Adrenal gland (tissue), 12 donors: ENCODE measurements around the gene HES5. TPM values are rescaled to one million over a fixed set of nuclear protein-coding genes. Genes with fewer than 3 reads are reported as not detected.
A peak's percentile ranks its signal among the peaks of the same experiment; 100 is the strongest.
"Not testable (repeated sequence)": the region's sequence is repeated elsewhere in the genome, so short reads cannot be mapped to it uniquely, and the experiment has no call there.

ENCODE experiments used
- DNase-seq, 7 donors: peaks; one replicate each; pipeline ENCODE4 v3.0.0-alpha.2; 2019 to 2020
- H3K27ac ChIP-seq, 5 donors: fragments of 200-600 bp; sonication (generic) in 4 of 5; 1 replicate in 3 of 5; 2 replicates in 2 of 5; pipeline versions ENCODE4 v1.5.1 to v1.8.0; 2016 to 2020; ENCODE audit warnings: mild to moderate bottlenecking in 1 of 5
- H3K27me3 ChIP-seq: fragments of 200-600 bp; 2 replicates; pipeline ENCODE4 v1.8.0; 2021
- H3K36me3 ChIP-seq, 2 donors: fragments of 200-600 bp; replicated peaks in 1 of 2; 1 replicate in 1 of 2; 2 replicates in 1 of 2; pipeline versions ENCODE4 v1.5.1 to v1.8.0; 2018 to 2022
- H3K4me1 ChIP-seq, 2 donors: fragments of 200-600 bp; replicated peaks in 1 of 2; 1 replicate in 1 of 2; 2 replicates in 1 of 2; pipeline versions ENCODE4 v1.5.1 to v1.8.0; 2018 to 2021
- H3K4me3 ChIP-seq, 4 donors: fragments of 200-600 bp; sonication (generic) in 3 of 4; one replicate each; pipeline ENCODE4 v1.5.1; 2016 to 2018
- H3K9me3 ChIP-seq, 3 donors: fragments of 200-600 bp; sonication (generic) in 1 of 3; replicated peaks in 1 of 3; 1 replicate in 2 of 3; 2 replicates in 1 of 3; pipeline versions ENCODE4 v1.5.1 to v1.8.0; 2016 to 2021
- POLR2A ChIP-seq, 2 donors: fragments of 450-650 bp; IDR thresholded peaks; one replicate each; pipeline ENCODE4 v1.6.1; 2017; ENCODE audit warnings: antibody characterized with exemption in 2 of 2, mild to moderate bottlenecking in 2 of 2, moderate library complexity in 1 of 2
- WGBS, 4 donors: extraction: QIAGEN DNeasy Blood & Tissue Kit in 2 of 4; methylation state at CpG; one replicate each; pipeline versions ENCODE4 v1.1.5 to v1.1.7; 2013 to 2017; 5-methylcytosine and 5-hydroxymethylcytosine counted together
- intact Hi-C, 2 donors: fragments of 100-400 bp; cut with DNase I; formaldehyde crosslinking; loops; one replicate each; pipeline versions ENCODE4 v1.14.1 to v1.15.0; 2022 to 2023
- polyA plus RNA-seq, 3 donors: library from polyadenylated mRNA; stranded (reverse); fragments of 200-250 nt in 2 of 3; fragments of 350-450 nt in 1 of 3; fragmentation: Illumina TruSeq in 1 of 3; extraction: RNeasy Lipid Tissue Mini Kit (QIAGEN cat#74804) in 1 of 3; gene quantifications; one replicate each; pipeline ENCODE4 v1.2.3, GENCODE V29; 2013 to 2014
- total RNA-seq, 9 donors: library from RNA; depleted of rRNA in 4 of 9; stranded (reverse); fragments of >200 nt in 4 of 9; fragments of 120-200 nt in 1 of 9; fragmentation: NEBNext Ultra II Directional in 1 of 9; extraction: Animal tissue kit (Norgen Biotek cat#: 25700) in 1 of 9; gene quantifications; one replicate each; pipeline versions ENCODE4 v1.1.0 to v1.2.4, GENCODE V29; 2013 to 2023
- TF ChIP-seq, protein P1 (sequence below), 6 experiments: fragments of 450-650 bp in 4 of 6; fragments of 200-600 bp in 2 of 6; sonication (generic) in 1 of 6; IDR thresholded peaks; 1 replicate in 5 of 6; 2 replicates in 1 of 6; pipeline versions ENCODE4 v1.5.1 to v1.8.0; 2016 to 2021; ENCODE audit warnings: antibody characterized with exemption in 6 of 6, mild to moderate bottlenecking in 2 of 6, moderate library complexity in 1 of 6
- donor health status: healthy with polysubstance abuse.
- donor health status: Bipolar disorder and iron deficiency.
- donor health status: DM: yes; HTN: yes; CAD: no.
- donor health status: DM: no; HTN: no; CAD: no.
- donor health status: DM: no; HTN: no; CAD: no.
- donor health status: DM: yes; HTN: yes; CAD: no.

The HES5 gene
- total and polyA plus RNA-seq, 12 donors, result 0.28 TPM; not detected in 11

DNA sequence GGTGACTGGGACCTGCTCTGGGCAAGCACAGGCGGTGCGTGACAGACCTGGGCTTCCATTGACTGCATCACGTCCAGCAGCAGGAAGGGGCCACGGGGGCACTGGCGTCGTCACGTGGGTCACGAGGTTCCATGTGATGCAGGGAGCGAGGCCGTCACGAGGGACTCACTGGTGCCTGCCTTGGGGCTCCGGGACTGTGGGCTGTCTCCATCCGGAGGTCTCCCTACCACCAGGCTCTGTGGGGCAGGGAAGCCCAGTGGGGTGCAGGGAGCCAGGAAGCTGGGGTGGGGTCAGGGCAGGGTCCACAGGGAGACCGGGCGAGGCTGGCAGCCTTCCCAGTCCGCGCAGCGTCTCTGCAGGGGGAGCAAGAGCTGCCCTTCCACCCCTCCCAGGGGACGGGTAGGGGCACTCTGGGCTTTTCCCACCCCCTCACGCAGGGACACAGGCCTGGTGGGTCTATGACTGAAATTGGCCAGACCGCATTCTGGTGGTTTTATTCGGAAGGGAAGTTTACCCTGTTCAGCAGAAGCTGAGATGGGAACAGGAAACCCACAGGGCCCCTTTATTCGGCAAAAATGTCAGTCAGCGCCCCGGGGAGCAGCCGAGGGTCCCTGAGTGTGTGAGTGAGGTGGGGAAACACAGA, 25.7 kb upstream of the HES5 start:
- peak; percentile 30 to 75 for TF ChIP-seq POLR2A (IDR thresholded peaks at IDR 0.05)
- TF ChIP-seq, protein P1, sequence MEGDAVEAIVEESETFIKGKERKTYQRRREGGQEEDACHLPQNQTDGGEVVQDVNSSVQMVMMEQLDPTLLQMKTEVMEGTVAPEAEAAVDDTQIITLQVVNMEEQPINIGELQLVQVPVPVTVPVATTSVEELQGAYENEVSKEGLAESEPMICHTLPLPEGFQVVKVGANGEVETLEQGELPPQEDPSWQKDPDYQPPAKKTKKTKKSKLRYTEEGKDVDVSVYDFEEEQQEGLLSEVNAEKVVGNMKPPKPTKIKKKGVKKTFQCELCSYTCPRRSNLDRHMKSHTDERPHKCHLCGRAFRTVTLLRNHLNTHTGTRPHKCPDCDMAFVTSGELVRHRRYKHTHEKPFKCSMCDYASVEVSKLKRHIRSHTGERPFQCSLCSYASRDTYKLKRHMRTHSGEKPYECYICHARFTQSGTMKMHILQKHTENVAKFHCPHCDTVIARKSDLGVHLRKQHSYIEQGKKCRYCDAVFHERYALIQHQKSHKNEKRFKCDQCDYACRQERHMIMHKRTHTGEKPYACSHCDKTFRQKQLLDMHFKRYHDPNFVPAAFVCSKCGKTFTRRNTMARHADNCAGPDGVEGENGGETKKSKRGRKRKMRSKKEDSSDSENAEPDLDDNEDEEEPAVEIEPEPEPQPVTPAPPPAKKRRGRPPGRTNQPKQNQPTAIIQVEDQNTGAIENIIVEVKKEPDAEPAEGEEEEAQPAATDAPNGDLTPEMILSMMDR (IDR thresholded peaks at IDR 0.05), result no peak

GRCh38 chr1:2554621-2555387, 24.7 kb upstream of the HES5 start:
- TF ChIP-seq, protein P1 (IDR thresholded peaks at IDR 0.05), result peak in 4 of 6 experiments; percentile 17 to 33 (median 30)
- no peak for TF ChIP-seq POLR2A (IDR thresholded peaks at IDR 0.05)
- H3K36me3 ChIP-seq, result peaks cover 0 to 11% of the 10 kb centered on the region in 2 donors
- no peak overlapping the region for H3K4me3 ChIP-seq
- WGBS, 4 donors, result 50 to 69% (median 64%) methylated on average over 2 to 19 of the region's 19 CpGs
- H3K4me1 ChIP-seq, result peaks cover 15 to 30% of the 10 kb centered on the region in 2 donors
- intact Hi-C loops, result no loop called here
- DNase-seq, result no peak
- H3K9me3 ChIP-seq, result no peaks in the 10 kb centered on the region
- no peaks in the 10 kb centered on the region for H3K27me3 ChIP-seq
- peak overlapping the region in 3 of 5 donors; percentile 75 to 95 (median 94) for H3K27ac ChIP-seq

More for the DNA sequence above, 25.7 kb upstream of the HES5 start:
- WGBS, 4 donors, result 7 to 26% (median 14%) methylated on average over 7 to 26 of the region's 26 CpGs
- Histone ChIP-seq H3K36me3 (peaks cover 0 to 21% of the 10 kb centered on the region in 2 donors), H3K27ac (peak overlapping the region; percentile 69 to 95 (median 75)), H3K9me3 (no peaks in the 10 kb centered on the region), H3K27me3 (no peaks in the 10 kb centered on the region), H3K4me1 (peaks cover 15 to 30% of the 10 kb centered on the region in 2 donors), H3K4me3 (peak overlapping the region in 3 of 4 donors; percentile 52 to 80 (median 58))
- peak; percentile 83 to 93 (median 90) for DNase-seq
- intact Hi-C loops, result no loop called here

GRCh38 chr1:2553871-2554620, 24.0 kb upstream of the HES5 start:
- intact Hi-C loops, result no loop called here
- H3K9me3 ChIP-seq, result no peaks in the 10 kb centered on the region
- peak overlapping the region in 1 of 5 donors; percentile 20 for H3K27ac ChIP-seq
- peaks cover 0 to 9% of the 10 kb centered on the region in 2 donors for H3K36me3 ChIP-seq
- no peaks in the 10 kb centered on the region for H3K27me3 ChIP-seq
- WGBS, 4 donors, result 73 to 81% (median 76%) methylated on average over 13 to 30 of the region's 30 CpGs
- no peak for TF ChIP-seq POLR2A (IDR thresholded peaks at IDR 0.05)
- TF ChIP-seq, protein P1 (IDR thresholded peaks at IDR 0.05), result no peak
- no peak for DNase-seq
- H3K4me3 ChIP-seq, result no peak overlapping the region
- peaks cover 19 to 36% of the 10 kb centered on the region in 2 donors for H3K4me1 ChIP-seq

- H3K4me3 ChIP-seq, intact Hi-C loops, H3K27me3 ChIP-seq, H3K36me3 ChIP-seq, DNase-seq, H3K9me3 ChIP-seq, H3K27ac ChIP-seq: not testable (repeated sequence)
- WGBS, 4 donors, result 61 to 67% methylated on average over 8 of the region's 9 CpGs; no CpG with 5 or more reads in 2 of the 4 donors
- peaks cover 27 to 40% of the 10 kb centered on the region in 2 donors for H3K4me1 ChIP-seq
Observed at GRCh38 chr1:2553076-2553475, 23.0 kb upstream of the HES5 start.
